Measurements from ENCODE around the gene LDLRAD3.

- TF ChIP-seq, protein P1, sequence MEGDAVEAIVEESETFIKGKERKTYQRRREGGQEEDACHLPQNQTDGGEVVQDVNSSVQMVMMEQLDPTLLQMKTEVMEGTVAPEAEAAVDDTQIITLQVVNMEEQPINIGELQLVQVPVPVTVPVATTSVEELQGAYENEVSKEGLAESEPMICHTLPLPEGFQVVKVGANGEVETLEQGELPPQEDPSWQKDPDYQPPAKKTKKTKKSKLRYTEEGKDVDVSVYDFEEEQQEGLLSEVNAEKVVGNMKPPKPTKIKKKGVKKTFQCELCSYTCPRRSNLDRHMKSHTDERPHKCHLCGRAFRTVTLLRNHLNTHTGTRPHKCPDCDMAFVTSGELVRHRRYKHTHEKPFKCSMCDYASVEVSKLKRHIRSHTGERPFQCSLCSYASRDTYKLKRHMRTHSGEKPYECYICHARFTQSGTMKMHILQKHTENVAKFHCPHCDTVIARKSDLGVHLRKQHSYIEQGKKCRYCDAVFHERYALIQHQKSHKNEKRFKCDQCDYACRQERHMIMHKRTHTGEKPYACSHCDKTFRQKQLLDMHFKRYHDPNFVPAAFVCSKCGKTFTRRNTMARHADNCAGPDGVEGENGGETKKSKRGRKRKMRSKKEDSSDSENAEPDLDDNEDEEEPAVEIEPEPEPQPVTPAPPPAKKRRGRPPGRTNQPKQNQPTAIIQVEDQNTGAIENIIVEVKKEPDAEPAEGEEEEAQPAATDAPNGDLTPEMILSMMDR (IDR thresholded peaks at IDR 0.05) = no peak
- no peak for TF ChIP-seq POLR2A (IDR thresholded peaks at IDR 0.05)
Measured at GRCh38 chr11:36251823-36252222, 308.0 kb downstream of the LDLRAD3 start.

Data from uterus (tissue), 2 donors.